Adrenal gland (tissue), 12 donors: ENCODE results near the gene LFNG. TPM values are rescaled to one million over a fixed set of nuclear protein-coding genes. Genes with fewer than 3 reads are reported as not detected.

ENCODE experiments used
- DNase-seq, 7 donors: peaks; one replicate each; pipeline ENCODE4 v3.0.0-alpha.2; 2019 to 2020
- H3K27ac ChIP-seq, 5 donors: fragments of 200-600 bp; sonication (generic) in 4 of 5; 1 replicate in 3 of 5; 2 replicates in 2 of 5; pipeline versions ENCODE4 v1.5.1 to v1.8.0; 2016 to 2020; ENCODE audit warnings: mild to moderate bottlenecking in 1 of 5
- H3K27me3 ChIP-seq: fragments of 200-600 bp; 2 replicates; pipeline ENCODE4 v1.8.0; 2021
- H3K36me3 ChIP-seq, 2 donors: fragments of 200-600 bp; replicated peaks in 1 of 2; 1 replicate in 1 of 2; 2 replicates in 1 of 2; pipeline versions ENCODE4 v1.5.1 to v1.8.0; 2018 to 2022
- H3K4me1 ChIP-seq, 2 donors: fragments of 200-600 bp; replicated peaks in 1 of 2; 1 replicate in 1 of 2; 2 replicates in 1 of 2; pipeline versions ENCODE4 v1.5.1 to v1.8.0; 2018 to 2021
- H3K4me3 ChIP-seq, 4 donors: fragments of 200-600 bp; sonication (generic) in 3 of 4; one replicate each; pipeline ENCODE4 v1.5.1; 2016 to 2018
- H3K9me3 ChIP-seq, 3 donors: fragments of 200-600 bp; sonication (generic) in 1 of 3; replicated peaks in 1 of 3; 1 replicate in 2 of 3; 2 replicates in 1 of 3; pipeline versions ENCODE4 v1.5.1 to v1.8.0; 2016 to 2021
- POLR2A ChIP-seq, 2 donors: fragments of 450-650 bp; IDR thresholded peaks; one replicate each; pipeline ENCODE4 v1.6.1; 2017; ENCODE audit warnings: antibody characterized with exemption in 2 of 2, mild to moderate bottlenecking in 2 of 2, moderate library complexity in 1 of 2
- WGBS, 4 donors: extraction: QIAGEN DNeasy Blood & Tissue Kit in 2 of 4; methylation state at CpG; one replicate each; pipeline versions ENCODE4 v1.1.5 to v1.1.7; 2013 to 2017; 5-methylcytosine and 5-hydroxymethylcytosine counted together
- intact Hi-C, 2 donors: fragments of 100-400 bp; cut with DNase I; formaldehyde crosslinking; loops; one replicate each; pipeline versions ENCODE4 v1.14.1 to v1.15.0; 2022 to 2023
- microRNA-seq, 3 donors: library from miRNA; unstranded; fragments of <30 nt; microRNA quantifications; one replicate each; pipeline ENCODE4, GENCODE V29; 2017 to 2020
- polyA plus RNA-seq, 3 donors: library from polyadenylated mRNA; stranded (reverse); fragments of 200-250 nt in 2 of 3; fragments of 350-450 nt in 1 of 3; fragmentation: Illumina TruSeq in 1 of 3; extraction: RNeasy Lipid Tissue Mini Kit (QIAGEN cat#74804) in 1 of 3; gene quantifications; one replicate each; pipeline ENCODE4 v1.2.3, GENCODE V29; 2013 to 2014
- small RNA-seq, 2 donors: library from RNA; depleted of rRNA; stranded (forward); fragments of <200 nt; gene quantifications; one replicate each; pipeline ENCODE3, GENCODE V24; 2016
- total RNA-seq, 9 donors: library from RNA; depleted of rRNA in 4 of 9; stranded (reverse); fragments of >200 nt in 4 of 9; fragments of 120-200 nt in 1 of 9; fragmentation: NEBNext Ultra II Directional in 1 of 9; extraction: Animal tissue kit (Norgen Biotek cat#: 25700) in 1 of 9; gene quantifications; one replicate each; pipeline versions ENCODE4 v1.1.0 to v1.2.4, GENCODE V29; 2013 to 2023
- TF ChIP-seq, protein P1 (sequence below), 6 experiments: fragments of 450-650 bp in 4 of 6; fragments of 200-600 bp in 2 of 6; sonication (generic) in 1 of 6; IDR thresholded peaks; 1 replicate in 5 of 6; 2 replicates in 1 of 6; pipeline versions ENCODE4 v1.5.1 to v1.8.0; 2016 to 2021; ENCODE audit warnings: antibody characterized with exemption in 6 of 6, mild to moderate bottlenecking in 2 of 6, moderate library complexity in 1 of 6
- donor health status: healthy with polysubstance abuse.
- donor health status: Bipolar disorder and iron deficiency.
- donor health status: DM: yes; HTN: yes; CAD: no.
- donor health status: DM: no; HTN: no; CAD: no.
- donor health status: DM: no; HTN: no; CAD: no.
- donor health status: DM: yes; HTN: yes; CAD: no.

Gene LFNG
- total and polyA plus RNA-seq, 12 donors: 1.4 to 26.1 (median 14.2) TPM

DNA sequence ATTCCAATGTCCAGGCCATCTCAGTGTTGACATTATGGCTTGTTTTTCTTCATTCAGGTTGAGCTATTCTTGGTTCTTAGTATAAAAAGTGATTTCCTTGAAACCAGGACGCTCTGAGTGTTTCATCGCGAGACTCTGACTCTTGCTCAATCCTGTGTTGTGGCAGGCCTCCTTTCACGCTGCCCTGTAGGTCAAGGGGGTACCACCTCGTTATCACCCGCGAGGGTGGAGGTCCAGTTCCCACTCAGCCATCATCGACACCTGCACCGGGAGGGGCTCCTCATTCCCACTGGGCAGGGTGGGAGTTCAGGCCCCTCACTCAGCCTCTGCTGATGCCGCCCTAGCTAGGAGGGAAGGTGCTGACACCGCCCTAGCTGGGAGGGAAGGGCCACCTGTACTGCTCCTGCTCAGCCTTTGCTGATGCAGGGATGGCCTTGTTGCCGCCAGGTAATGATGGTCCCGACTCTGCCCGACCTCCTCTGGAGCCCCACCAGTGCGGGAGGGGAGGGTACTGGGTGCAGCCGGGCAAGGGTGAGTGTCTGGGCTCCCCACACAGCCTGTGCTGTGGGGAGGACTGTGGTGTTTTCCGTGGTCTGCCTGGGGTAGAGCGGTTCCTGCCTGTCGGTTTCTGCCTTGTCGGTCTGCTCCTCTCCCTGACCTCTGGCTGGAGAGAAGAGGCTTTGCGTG is 55.6 kb downstream of the LFNG start:
- H3K9me3 ChIP-seq: no peaks in the 10 kb centered on the region
- no peak for DNase-seq
- WGBS, 4 donors: 82 to 90% (median 89%) methylated on average over 16 to 21 of the region's 21 CpGs
- no peak overlapping the region for H3K27ac ChIP-seq
- intact Hi-C loops: no loop called here
- H3K4me3 ChIP-seq: no peak overlapping the region
- H3K27me3 ChIP-seq: no peaks in the 10 kb centered on the region
- H3K36me3 ChIP-seq: peaks cover 0 to 4% of the 10 kb centered on the region in 2 donors
- peaks cover 2 to 13% of the 10 kb centered on the region in 2 donors for H3K4me1 ChIP-seq
- no peak for TF ChIP-seq POLR2A (IDR thresholded peaks at IDR 0.05)
- TF ChIP-seq, protein P1, sequence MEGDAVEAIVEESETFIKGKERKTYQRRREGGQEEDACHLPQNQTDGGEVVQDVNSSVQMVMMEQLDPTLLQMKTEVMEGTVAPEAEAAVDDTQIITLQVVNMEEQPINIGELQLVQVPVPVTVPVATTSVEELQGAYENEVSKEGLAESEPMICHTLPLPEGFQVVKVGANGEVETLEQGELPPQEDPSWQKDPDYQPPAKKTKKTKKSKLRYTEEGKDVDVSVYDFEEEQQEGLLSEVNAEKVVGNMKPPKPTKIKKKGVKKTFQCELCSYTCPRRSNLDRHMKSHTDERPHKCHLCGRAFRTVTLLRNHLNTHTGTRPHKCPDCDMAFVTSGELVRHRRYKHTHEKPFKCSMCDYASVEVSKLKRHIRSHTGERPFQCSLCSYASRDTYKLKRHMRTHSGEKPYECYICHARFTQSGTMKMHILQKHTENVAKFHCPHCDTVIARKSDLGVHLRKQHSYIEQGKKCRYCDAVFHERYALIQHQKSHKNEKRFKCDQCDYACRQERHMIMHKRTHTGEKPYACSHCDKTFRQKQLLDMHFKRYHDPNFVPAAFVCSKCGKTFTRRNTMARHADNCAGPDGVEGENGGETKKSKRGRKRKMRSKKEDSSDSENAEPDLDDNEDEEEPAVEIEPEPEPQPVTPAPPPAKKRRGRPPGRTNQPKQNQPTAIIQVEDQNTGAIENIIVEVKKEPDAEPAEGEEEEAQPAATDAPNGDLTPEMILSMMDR (IDR thresholded peaks at IDR 0.05): no peak

DNA sequence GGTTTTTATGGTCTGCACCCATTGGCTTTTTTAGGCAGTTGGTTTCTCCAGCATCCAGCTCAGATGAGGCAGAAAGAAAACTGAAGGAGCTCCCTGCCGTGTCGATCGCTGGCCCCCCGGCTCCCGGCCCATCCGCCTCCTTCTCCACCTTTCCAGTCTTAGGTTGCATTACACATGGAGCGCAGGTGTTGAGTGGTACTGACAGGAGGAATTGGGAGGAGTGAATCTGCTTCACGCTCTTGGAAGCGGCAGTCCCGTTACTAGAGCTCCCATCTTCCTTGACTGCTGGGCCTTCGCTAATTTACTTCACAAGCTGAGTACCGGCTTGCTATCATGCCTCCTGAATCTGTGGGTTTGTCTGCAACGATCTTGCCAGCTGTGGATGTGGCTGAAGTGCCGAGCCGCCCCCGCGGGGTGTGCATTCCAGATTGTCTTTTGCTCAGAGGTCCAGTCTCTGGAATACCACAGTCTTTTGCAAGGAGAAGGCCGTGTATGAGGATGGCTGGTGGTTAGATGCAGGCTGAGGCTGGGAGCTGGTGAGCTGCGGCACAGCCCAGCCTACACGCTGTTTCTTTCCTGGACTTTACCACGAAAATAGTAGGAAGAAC is 56.3 kb downstream of the LFNG start:
- H3K27me3 ChIP-seq: no peaks in the 10 kb centered on the region
- intact Hi-C loops: no loop called here
- no peak for TF ChIP-seq POLR2A (IDR thresholded peaks at IDR 0.05)
- TF ChIP-seq, protein P1 (IDR thresholded peaks at IDR 0.05): no peak
- WGBS, 4 donors: 91 to 96% (median 94%) methylated on average over 21 of the region's 21 CpGs
- no peak overlapping the region for H3K4me3 ChIP-seq
- H3K9me3 ChIP-seq: no peaks in the 10 kb centered on the region
- peaks cover 2 to 13% of the 10 kb centered on the region in 2 donors for H3K4me1 ChIP-seq
- DNase-seq: no peak
- H3K36me3 ChIP-seq: peaks cover 0 to 4% of the 10 kb centered on the region in 2 donors
- H3K27ac ChIP-seq: no peak overlapping the region

DNA sequence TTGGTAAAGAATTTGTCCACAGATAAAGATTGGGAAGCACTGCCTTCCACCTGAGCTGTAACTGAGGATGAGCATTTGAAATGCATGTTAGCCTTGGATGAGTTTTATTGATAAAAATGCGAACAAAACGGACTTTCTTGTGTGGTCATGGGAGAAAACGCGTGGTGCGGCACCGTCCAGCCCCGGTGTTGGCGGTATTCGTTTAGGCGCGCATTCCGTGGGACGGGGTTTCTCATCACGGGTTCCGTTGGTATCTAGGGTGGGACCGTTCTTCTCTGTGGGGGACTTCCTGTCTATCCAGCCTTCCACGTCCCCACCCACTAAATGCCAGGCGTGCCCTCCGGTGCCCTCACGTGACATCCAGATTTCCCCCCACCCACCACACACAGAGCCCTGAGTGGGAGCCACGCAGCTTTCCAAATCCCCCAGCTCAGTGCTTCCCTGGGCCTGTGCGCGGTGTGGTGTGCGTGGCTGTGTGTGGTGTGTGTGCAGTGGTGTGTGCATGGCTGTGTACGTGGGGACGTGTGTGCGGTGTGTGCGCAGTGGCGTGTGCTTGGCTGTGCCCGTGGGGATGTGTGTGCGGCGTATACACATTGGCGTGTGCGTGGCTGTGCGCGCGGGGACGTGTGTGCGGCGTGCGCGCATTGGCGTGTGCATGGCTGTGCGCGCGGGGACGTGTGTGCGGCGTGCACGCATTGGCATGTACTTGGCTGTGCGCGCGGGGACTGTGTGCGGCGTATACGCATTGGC is 57.3 kb downstream of the LFNG start:
- H3K27ac ChIP-seq: no peak overlapping the region
- intact Hi-C loops: no loop called here
- H3K4me1 ChIP-seq: peaks cover 2 to 13% of the 10 kb centered on the region in 2 donors
- no peaks in the 10 kb centered on the region for H3K27me3 ChIP-seq
- H3K9me3 ChIP-seq: no peaks in the 10 kb centered on the region
- no peak overlapping the region for H3K4me3 ChIP-seq
- no peak for DNase-seq
- TF ChIP-seq POLR2A (IDR thresholded peaks at IDR 0.05): no peak
- TF ChIP-seq, protein P1 (IDR thresholded peaks at IDR 0.05): no peak
- peaks cover 0 to 4% of the 10 kb centered on the region in 2 donors for H3K36me3 ChIP-seq
- WGBS, 4 donors: 87 to 92% (median 91%) methylated on average over 42 to 56 of the region's 56 CpGs

Small RNAs within 50 kb of the gene (microRNA-seq; reads per million reads assigned to microRNA genes)
- 0 reads per million in 3 donors for gene MIR4648

Small RNAs within 50 kb of the gene (small RNA-seq; reads per million reads assigned to genes)
- 0 reads per million in 2 donors for gene MIR4648

Other genes with a start within 250 kb of the LFNG start
- gene SNX8, start 205.3 kb upstream of the LFNG start, total RNA-seq: 10 to 100 TPM in 7 of 9 donors, 1 to 10 TPM in 2; 5.3 to 40.5 (median 25.5) TPM
- gene SNX8, start 205.3 kb upstream of the LFNG start, polyA plus RNA-seq: 10 to 100 TPM; 13.5 to 39.0 (median 37.2) TPM
- gene EIF3B, start 164.9 kb upstream of the LFNG start, total RNA-seq: 100 to 1,000 TPM in 7 of 9 donors, 10 to 100 TPM in 2; 81.4 to 149 (median 110) TPM
- 100 to 1,000 TPM; 107 to 183 (median 107) TPM for gene EIF3B, start 164.9 kb upstream of the LFNG start, polyA plus RNA-seq
- gene CHST12, start 116.2 kb upstream of the LFNG start, total RNA-seq: 10 to 100 TPM in 8 of 9 donors, 1 to 10 TPM in 1; 4.3 to 31.2 (median 21.4) TPM
- 10 to 100 TPM in 2 of 3 donors, 1 to 10 TPM in 1; 2.5 to 22.3 (median 17.5) TPM for gene CHST12, start 116.2 kb upstream of the LFNG start, polyA plus RNA-seq
- gene GRIFIN, start 43.4 kb upstream of the LFNG start, total RNA-seq: not detected
- not detected for gene GRIFIN, start 43.4 kb upstream of the LFNG start, polyA plus RNA-seq
- gene BRAT1, start 35.8 kb downstream of the LFNG start, total RNA-seq: 10 to 100 TPM; 23.2 to 88.6 (median 68.5) TPM
- gene BRAT1, start 35.8 kb downstream of the LFNG start, polyA plus RNA-seq: 100 to 1,000 TPM in 2 of 3 donors, 1 to 10 TPM in 1; 3.7 to 120 (median 101) TPM
- 10 to 100 TPM in 8 of 9 donors, 1 to 10 TPM in 1; 4.6 to 33.2 (median 13.8) TPM for gene IQCE, start 39.2 kb downstream of the LFNG start, total RNA-seq
- gene IQCE, start 39.2 kb downstream of the LFNG start, polyA plus RNA-seq: 10 to 100 TPM in 1 of 3 donors, 1 to 10 TPM in 2; 6.2 to 16.7 (median 7.9) TPM
- gene TTYH3, start 112.2 kb downstream of the LFNG start, total RNA-seq: 10 to 100 TPM in 8 of 9 donors, 1 to 10 TPM in 1; 5.2 to 86.3 (median 59.4) TPM
- gene TTYH3, start 112.2 kb downstream of the LFNG start, polyA plus RNA-seq: 10 to 100 TPM in 2 of 3 donors, 1 to 10 TPM in 1; 5.4 to 38.4 (median 21.3) TPM
- gene AMZ1, start 168.4 kb downstream of the LFNG start, total RNA-seq: under 1 TPM in 3 of 9 donors, not detected in 6; 0.06 to 0.36 (median 0.14) TPM
- gene AMZ1, start 168.4 kb downstream of the LFNG start, polyA plus RNA-seq: under 1 TPM; 0.07 to 0.32 (median 0.07) TPM